ENCODE results near the gene HOXC4.

Gene HOXC4

GRCh38 chr12:54046809-54047159 is 6.9 kb upstream of the HOXC4 start:
- Mint-ChIP-seq H3K9me3 (no peaks in the 10 kb centered on the region), H3K4me1 (ENCODE audit: low read depth) (peaks cover 16% of the 10 kb centered on the region), H3K27me3 (peaks cover 100% of the 10 kb centered on the region), H3K36me3 (ENCODE audit: low read depth) (no peaks in the 10 kb centered on the region), H3K4me3 (no peak overlapping the region), H3K27ac (no peak overlapping the region)
- intact Hi-C loops (cut with micrococcal nuclease): no loop called here

- intact Hi-C loops (cut with micrococcal nuclease): no loop called here
- Mint-ChIP-seq H3K4me3 (no peak overlapping the region), H3K4me1 (ENCODE audit: low read depth) (peaks cover 20% of the 10 kb centered on the region), H3K9me3 (no peaks in the 10 kb centered on the region), H3K27me3 (peaks cover 100% of the 10 kb centered on the region), H3K36me3 (ENCODE audit: low read depth) (no peaks in the 10 kb centered on the region), H3K27ac (no peak overlapping the region)
Measured at GRCh38 chr12:54047160-54047963, 6.3 kb upstream of the HOXC4 start.

- H3K4me1 Mint-ChIP-seq (ENCODE audit: low read depth): peaks cover 22% of the 10 kb centered on the region
Measured at GRCh38 chr12:54047964-54048303, 5.7 kb upstream of the HOXC4 start.

GRCh38 chr12:54048406-54049093 is 5.1 kb upstream of the HOXC4 start:
- intact Hi-C loops (cut with micrococcal nuclease): no loop called here
- H3K27me3 Mint-ChIP-seq: peaks cover 100% of the 10 kb centered on the region
- H3K9me3 Mint-ChIP-seq: no peaks in the 10 kb centered on the region
- H3K4me1 Mint-ChIP-seq (ENCODE audit: low read depth): peaks cover 28% of the 10 kb centered on the region
- H3K36me3 Mint-ChIP-seq (ENCODE audit: low read depth): no peaks in the 10 kb centered on the region
- H3K27ac Mint-ChIP-seq: no peak overlapping the region
- no peak overlapping the region for H3K4me3 Mint-ChIP-seq

More at GRCh38 chr12:54047964-54048303, 5.7 kb upstream of the HOXC4 start:
- no peaks in the 10 kb centered on the region for H3K36me3 Mint-ChIP-seq (ENCODE audit: low read depth)
- intact Hi-C loops (cut with micrococcal nuclease): no loop called here
- H3K27ac Mint-ChIP-seq: no peak overlapping the region
- H3K27me3 Mint-ChIP-seq: peaks cover 100% of the 10 kb centered on the region
- H3K4me3 Mint-ChIP-seq: no peak overlapping the region
- no peaks in the 10 kb centered on the region for H3K9me3 Mint-ChIP-seq

- intact Hi-C loops (cut with micrococcal nuclease): no loop called here
- Mint-ChIP-seq H3K27me3 (peaks cover 100% of the 10 kb centered on the region), H3K4me3 (no peak overlapping the region), H3K36me3 (ENCODE audit: low read depth) (no peaks in the 10 kb centered on the region), H3K27ac (no peak overlapping the region), H3K9me3 (no peaks in the 10 kb centered on the region), H3K4me1 (ENCODE audit: low read depth) (peaks cover 28% of the 10 kb centered on the region)
Measured at GRCh38 chr12:54049108-54049507, 4.5 kb upstream of the HOXC4 start.

GRCh38 chr12:54050482-54050810 is 3.2 kb upstream of the HOXC4 start:
- intact Hi-C loops (cut with micrococcal nuclease): no loop called here
- H3K27me3 Mint-ChIP-seq: peaks cover 99% of the 10 kb centered on the region
- no peak overlapping the region for H3K4me3 Mint-ChIP-seq
- no peaks in the 10 kb centered on the region for H3K36me3 Mint-ChIP-seq (ENCODE audit: low read depth)
- peaks cover 36% of the 10 kb centered on the region for H3K4me1 Mint-ChIP-seq (ENCODE audit: low read depth)
- H3K27ac Mint-ChIP-seq: no peak overlapping the region
- no peaks in the 10 kb centered on the region for H3K9me3 Mint-ChIP-seq

- Mint-ChIP-seq H3K4me3 (no peak overlapping the region), H3K9me3 (no peaks in the 10 kb centered on the region), H3K4me1 (ENCODE audit: low read depth) (peaks cover 36% of the 10 kb centered on the region), H3K27me3 (peaks cover 99% of the 10 kb centered on the region), H3K36me3 (ENCODE audit: low read depth) (no peaks in the 10 kb centered on the region), H3K27ac (no peak overlapping the region)
- intact Hi-C loops (cut with micrococcal nuclease): no loop called here
Measured at GRCh38 chr12:54051026-54051842, 2.4 kb upstream of the HOXC4 start.

GRCh38 chr12:54051874-54052437 is 1.7 kb upstream of the HOXC4 start:
- H3K4me1 Mint-ChIP-seq (ENCODE audit: low read depth): peaks cover 32% of the 10 kb centered on the region
- no peak overlapping the region for H3K27ac Mint-ChIP-seq
- H3K27me3 Mint-ChIP-seq: peaks cover 97% of the 10 kb centered on the region
- H3K4me3 Mint-ChIP-seq: no peak overlapping the region
- H3K9me3 Mint-ChIP-seq: no peaks in the 10 kb centered on the region
- intact Hi-C loops (cut with micrococcal nuclease): no loop called here
- H3K36me3 Mint-ChIP-seq (ENCODE audit: low read depth): no peaks in the 10 kb centered on the region

- H3K9me3 Mint-ChIP-seq: no peaks in the 10 kb centered on the region
- peaks cover 30% of the 10 kb centered on the region for H3K4me1 Mint-ChIP-seq (ENCODE audit: low read depth)
- H3K36me3 Mint-ChIP-seq (ENCODE audit: low read depth): no peaks in the 10 kb centered on the region
- peaks cover 97% of the 10 kb centered on the region for H3K27me3 Mint-ChIP-seq
- intact Hi-C loops (cut with micrococcal nuclease): no loop called here
- no peak overlapping the region for H3K27ac Mint-ChIP-seq
- H3K4me3 Mint-ChIP-seq: no peak overlapping the region
Measured at GRCh38 chr12:54052438-54053002, 1.1 kb upstream of the HOXC4 start.

GRCh38 chr12:54053003-54053750 is 458 bp upstream of the HOXC4 start:
- Mint-ChIP-seq H3K4me3 (peak overlapping the region; percentile 56), H3K9me3 (no peaks in the 10 kb centered on the region), H3K27ac (no peak overlapping the region), H3K36me3 (ENCODE audit: low read depth) (no peaks in the 10 kb centered on the region), H3K27me3 (peaks cover 97% of the 10 kb centered on the region), H3K4me1 (ENCODE audit: low read depth) (peaks cover 30% of the 10 kb centered on the region)
- intact Hi-C loops (cut with micrococcal nuclease): no loop called here

GRCh38 chr12:54054742-54055194 is 1.1 kb downstream of the HOXC4 start:
- H3K27ac Mint-ChIP-seq: no peak overlapping the region
- H3K9me3 Mint-ChIP-seq: no peaks in the 10 kb centered on the region
- intact Hi-C loops (cut with micrococcal nuclease): no loop called here
- H3K36me3 Mint-ChIP-seq (ENCODE audit: low read depth): no peaks in the 10 kb centered on the region
- peaks cover 97% of the 10 kb centered on the region for H3K27me3 Mint-ChIP-seq
- peaks cover 30% of the 10 kb centered on the region for H3K4me1 Mint-ChIP-seq (ENCODE audit: low read depth)
- H3K4me3 Mint-ChIP-seq: no peak overlapping the region

GRCh38 chr12:54055552-54055951 is 1.9 kb downstream of the HOXC4 start:
- intact Hi-C loops (cut with micrococcal nuclease): no loop called here
- no peaks in the 10 kb centered on the region for H3K9me3 Mint-ChIP-seq
- no peak overlapping the region for H3K27ac Mint-ChIP-seq
- no peaks in the 10 kb centered on the region for H3K36me3 Mint-ChIP-seq (ENCODE audit: low read depth)
- no peak overlapping the region for H3K4me3 Mint-ChIP-seq
- H3K27me3 Mint-ChIP-seq: peaks cover 97% of the 10 kb centered on the region
- H3K4me1 Mint-ChIP-seq (ENCODE audit: low read depth): peaks cover 30% of the 10 kb centered on the region

GRCh38 chr12:54056110-54056509 is 2.5 kb downstream of the HOXC4 start:
- peaks cover 97% of the 10 kb centered on the region for H3K27me3 Mint-ChIP-seq
- intact Hi-C loops (cut with micrococcal nuclease): no loop called here
- peaks cover 26% of the 10 kb centered on the region for H3K4me1 Mint-ChIP-seq (ENCODE audit: low read depth)
- H3K9me3 Mint-ChIP-seq: no peaks in the 10 kb centered on the region
- H3K36me3 Mint-ChIP-seq (ENCODE audit: low read depth): no peaks in the 10 kb centered on the region
- H3K4me3 Mint-ChIP-seq: no peak overlapping the region
- no peak overlapping the region for H3K27ac Mint-ChIP-seq

Data from dendritic cell treated with granulocyte-macrophage colony-stimulating factor and Interleukin-4, amounts not matched to agents 40 ng/mL and 50 ng/mL, for 4 days (primary cell).